ENCODE data around the gene SEH1L.
"Not testable (repeated sequence)": the region's sequence is repeated elsewhere in the genome, so short reads cannot be mapped to it uniquely, and the experiment has no call there.

The SEH1L gene

DNA sequence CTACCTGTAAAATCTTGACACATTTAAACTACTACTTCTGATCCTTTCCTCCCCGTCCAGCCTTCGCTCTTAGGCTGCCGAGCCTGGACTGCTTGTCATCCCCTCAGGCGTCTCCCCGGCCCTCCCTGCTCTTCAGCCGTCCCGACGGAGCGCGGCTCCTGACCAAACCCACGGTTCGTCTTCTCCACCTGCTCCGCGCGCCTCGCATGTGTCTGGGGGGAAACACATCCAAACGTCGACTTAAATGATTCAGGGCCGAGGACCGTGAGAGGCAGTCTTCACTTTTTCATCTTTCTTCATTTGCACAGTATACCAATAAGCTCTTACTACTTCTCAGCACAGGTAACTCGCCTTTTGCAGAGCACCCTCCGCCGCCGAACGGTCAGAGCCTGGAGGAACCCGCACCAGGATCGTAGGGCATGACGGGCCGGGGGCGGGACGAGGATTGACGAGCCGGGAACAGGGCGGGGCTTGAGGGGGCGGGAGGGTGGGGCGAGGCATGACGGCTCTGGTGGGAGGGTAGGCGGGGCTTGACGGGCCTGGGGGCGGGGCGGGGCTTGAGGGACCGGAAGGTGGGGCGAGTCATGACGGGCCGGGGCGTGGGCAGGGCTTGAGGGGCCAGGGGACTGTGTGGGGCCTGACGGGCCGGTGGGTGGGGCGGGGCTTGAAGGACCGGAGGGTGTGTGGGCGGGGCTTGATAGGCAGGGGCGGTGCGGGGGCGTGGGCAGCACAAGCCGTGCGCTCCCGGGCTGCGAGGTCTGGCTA is at the start of gene SEH1L:
TSS of gene SEH1L (plus strand) at position 727 of the 765 bp plus-strand sequence. CDS start 111 bp downstream, outside the sequence.
- DNase-seq: peak; percentile 98 to 99

DNA sequence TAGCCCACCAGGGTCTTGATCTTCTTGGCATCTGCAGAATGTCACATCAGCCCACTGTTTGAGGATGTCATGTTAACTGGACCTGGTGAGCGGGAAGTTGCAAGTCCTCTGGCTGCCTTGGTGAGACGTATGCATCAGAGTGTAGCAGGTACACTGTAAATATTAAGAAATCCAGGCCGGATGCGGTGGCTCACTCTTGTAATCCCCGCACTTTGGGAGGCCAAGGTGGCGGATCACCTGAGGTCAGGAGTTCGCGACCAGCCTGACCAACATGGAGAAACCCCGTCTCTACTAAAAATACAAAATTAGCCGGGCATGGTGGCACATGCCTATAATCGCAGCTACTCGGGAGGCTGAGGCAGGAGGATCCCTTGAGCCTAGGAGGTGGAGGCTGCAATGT is 46.6 kb upstream of the SEH1L start:
- not testable (repeated sequence) for DNase-seq

DNA sequence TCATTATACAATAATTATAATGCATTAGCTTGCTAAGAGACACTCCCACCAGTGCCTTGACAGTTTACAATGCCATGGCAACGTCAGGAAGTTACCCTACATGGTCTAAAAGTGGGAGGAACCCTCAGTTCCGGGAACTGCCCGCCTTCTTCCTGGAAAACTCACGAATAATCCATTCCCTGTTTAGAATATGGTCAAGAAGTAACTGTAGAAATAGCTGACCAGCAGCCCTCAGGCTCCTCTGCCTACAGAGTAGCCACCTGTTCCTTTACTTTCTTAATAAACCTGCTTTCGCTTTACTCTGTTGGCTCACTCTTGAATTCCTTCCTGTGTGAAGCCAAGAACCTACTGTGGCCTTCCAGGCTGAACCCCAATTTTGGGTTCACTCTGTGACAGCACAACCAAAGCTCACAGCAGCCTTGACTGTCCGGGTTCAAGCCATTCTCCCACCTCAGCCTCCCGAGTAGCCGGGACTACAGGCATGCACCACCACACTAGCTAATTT is 43.7 kb upstream of the SEH1L start:
- peak; percentile 66 to 71 for DNase-seq

DNA sequence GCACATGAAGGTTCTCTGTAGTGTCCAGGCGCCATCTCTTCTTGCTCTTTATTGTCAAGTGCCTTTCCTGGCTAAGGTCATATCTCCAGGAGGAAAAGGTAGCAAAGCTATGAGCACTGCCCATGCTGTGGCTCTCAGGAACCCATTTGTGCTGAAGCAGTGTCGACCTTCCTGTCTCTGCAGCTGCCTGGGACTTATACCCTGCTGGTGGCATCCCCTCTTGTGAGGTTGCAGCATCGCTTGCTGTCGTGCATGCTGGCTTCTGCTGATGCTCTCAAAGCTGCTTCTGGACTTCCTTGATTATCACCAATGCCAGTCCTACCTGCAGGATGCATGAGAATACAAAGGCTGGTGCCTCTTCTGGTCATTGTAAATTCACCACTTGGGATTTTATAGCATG is 41.7 kb upstream of the SEH1L start:
- no peak for DNase-seq

- DNase-seq: no peak
Measured at GRCh38 chr18:12906773-12907172, 41.0 kb upstream of the SEH1L start.

GRCh38 chr18:12907258-12907925 is 40.4 kb upstream of the SEH1L start:
- DNase-seq: no peak

DNA sequence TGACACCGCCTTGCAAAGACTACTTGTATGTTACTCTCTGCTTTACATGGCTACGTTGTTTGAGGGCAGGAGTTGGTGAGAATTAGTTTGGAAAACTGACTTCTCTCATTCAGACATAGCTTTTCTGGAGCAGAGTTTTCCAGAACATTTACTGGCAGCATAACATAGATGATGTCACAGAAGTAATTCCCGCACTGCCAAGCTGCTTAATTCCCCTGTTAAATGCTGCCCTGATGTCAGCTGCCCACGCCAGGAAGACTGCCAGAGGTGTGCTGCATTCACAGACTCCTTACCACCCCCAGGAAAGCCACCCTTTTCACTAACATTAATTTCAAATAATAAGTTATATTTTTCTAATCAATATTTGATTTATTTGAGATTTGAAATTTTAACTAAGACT is 39.1 kb upstream of the SEH1L start:
- DNase-seq: no peak

DNA sequence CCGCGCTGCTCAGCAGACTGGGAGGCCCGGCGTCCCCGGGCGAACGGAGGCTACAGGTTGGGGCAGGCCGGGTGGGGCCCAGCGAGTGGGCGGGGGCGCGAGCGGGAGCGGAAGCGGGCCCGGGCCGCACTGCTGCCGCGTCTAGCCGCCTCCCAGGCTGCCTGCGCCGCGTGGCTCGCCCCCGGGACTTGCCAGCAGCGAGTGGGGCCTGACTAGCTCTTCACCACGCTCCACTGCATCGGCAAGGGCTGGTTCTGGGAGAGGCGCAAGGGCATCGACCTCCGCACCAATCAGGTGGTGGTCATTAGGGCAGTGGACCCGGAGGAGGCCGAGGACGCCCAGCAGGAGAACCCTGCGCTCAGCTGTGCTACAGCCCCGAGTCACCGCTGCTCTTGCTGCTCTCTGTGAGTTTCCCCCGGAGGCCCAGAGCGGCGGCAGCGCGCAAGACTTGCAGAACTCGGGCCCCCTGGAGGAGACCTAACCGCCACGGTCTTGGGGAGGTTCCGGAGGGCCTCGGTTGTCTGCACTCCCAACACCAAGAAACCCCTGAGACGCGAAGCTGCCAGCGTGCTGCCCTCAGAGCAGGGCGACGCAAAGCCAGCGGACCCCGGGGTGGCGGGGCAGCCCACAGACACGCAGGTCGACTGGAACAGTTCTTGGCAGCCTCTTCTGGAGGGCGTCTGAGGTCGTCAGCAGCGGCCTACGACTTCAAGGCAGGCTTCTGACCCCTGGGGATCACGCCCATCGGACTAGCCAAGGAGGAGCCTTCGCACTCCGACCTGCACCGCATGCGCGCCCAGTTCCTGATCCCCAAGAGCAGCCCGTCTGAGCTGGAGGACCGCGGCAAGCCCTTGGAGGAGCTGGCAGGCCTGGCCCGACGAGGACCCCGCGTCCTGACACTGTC is 36.5 kb upstream of the SEH1L start:
- DNase-seq: peak; percentile 68 to 77

DNA sequence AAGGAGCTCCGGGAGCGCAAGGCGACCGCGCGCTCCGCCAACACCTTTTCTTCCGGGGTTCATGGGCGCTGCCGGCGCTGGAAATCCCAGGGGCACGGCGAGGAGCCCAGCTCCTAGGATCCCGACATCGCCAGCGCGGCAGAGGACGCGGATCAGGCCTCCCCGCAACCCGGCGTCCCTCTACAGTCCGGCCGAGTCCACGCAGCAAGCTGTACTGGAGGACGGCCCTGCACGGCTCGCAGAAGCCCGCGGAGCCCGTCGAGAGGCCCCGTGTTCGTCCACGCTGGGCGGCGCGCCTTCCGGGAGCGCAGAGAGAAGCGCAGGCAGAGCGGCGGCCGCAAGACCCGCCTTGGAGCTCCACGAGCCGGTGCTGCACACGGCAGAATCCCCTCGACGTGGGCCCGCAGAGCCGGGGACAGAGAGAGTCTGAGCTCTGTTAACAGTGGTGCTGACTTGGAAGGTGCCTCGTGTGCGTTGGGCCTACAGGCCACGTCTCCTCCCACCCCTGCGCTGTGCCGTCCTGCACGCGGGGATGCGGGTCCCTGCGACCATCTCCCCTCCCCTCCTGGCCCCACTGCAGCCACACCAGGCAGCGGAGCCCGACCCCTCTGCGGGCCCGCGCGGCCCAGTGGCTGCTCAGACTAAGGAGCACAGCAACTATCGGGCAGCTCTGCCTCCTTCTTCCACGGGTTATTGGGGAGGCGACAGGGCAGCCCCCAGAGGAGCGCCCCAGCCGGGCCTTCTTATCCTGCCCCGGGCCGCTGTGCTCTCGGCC is 35.7 kb upstream of the SEH1L start:
- DNase-seq: no peak

DNA sequence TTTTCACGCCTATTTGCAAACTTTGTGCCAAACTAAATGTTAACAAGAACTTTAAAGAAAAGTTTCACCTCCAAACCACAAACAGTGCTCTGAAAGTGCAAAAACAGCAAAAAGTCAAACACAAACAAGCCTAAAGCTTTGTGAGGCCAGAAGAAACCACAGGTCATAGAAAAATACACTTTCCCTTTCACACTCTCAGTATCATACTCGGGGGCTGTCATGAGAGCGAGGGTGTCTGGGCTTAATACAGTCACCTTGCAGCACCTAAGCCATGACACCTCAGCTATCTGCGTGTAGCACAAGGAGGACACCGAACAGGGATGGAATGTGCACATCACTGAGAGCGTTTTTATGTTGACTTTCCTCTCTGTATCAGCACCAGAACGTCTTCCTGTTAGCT is 26.6 kb upstream of the SEH1L start:
- DNase-seq: peak in 1 of 2 experiments; percentile 25

- DNase-seq: no peak
Measured at GRCh38 chr18:12922266-12922665, 25.5 kb upstream of the SEH1L start.

DNA sequence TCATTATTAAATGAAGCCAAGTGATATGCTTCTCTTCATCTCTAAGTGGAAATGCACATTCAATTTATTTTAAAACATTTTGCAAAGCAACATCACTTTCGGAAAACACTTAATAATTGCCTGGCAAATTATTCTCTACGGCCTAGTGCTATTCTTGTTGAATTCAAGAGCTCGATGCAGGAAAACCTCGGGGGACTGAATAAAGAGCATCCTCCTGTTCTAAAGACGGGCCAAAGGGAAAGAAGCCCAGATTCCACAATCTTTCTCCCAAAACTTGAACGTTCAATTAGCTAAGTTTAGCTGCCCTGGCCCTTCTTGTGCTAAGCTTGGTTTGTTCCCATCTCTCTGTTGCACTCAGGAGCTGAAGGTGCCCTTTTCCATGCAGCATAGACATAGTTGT is 23.2 kb upstream of the SEH1L start:
- DNase-seq: no peak

DNA sequence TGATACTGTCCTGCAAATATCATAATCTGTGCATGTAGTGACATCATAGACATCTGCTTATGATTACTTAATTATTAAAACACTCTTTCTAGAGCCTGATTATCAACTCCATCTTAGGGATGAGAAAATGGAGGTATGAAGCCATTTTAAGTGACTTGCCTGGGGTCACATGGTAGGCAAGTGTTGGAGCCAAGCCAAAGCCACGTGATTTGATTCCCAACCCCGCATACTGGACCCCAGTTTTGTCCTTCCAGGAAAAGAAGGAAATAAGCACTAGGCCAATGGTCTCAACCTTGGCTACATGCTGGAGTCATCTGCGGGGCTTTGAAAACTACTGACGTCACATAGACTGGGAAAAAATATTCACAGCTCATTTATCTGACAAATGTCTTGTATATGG is 19.6 kb upstream of the SEH1L start:
- DNase-seq: no peak

DNA sequence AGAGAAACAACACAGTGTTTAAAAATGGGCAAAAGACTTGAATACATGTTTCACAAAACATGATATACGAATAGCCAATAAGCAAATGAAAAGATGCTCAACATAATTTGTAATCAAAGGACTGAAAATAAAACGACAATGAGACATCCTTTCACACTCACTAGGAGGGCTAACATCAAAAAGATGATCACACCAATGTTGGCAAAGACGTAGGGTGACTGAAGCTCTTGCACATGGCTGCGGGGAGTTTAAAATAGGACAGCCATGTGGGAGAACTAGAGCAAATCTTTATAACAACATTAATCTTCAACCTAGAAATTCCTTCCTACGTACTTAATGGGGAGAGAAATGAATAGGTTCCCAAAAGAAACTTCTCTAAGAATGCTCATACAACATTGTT is 19.2 kb upstream of the SEH1L start:
- DNase-seq: no peak

- no peak for DNase-seq
Measured at GRCh38 chr18:12929477-12930083, 18.2 kb upstream of the SEH1L start.

DNA sequence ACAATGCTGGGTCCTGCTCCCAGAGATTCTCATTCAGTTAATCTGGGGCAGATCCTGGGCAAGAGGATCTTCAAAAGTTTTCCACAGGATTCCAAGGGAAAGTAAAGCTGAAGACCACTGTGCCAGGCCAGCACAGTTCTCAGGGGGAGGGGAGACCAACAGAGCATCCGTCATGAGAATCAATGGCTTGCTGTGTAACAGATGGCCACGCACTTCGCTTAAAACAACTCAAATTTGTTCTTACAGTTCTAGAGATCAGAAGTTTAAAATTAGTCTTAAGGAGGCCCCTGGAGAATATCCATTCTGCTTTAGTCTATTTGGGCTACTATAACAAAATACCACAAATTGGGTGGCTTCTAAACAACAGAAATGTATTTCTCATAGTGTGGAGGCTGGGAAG is 17.4 kb upstream of the SEH1L start:
- DNase-seq: no peak

GRCh38 chr18:12930908-12931307 is 16.9 kb upstream of the SEH1L start:
- no peak for DNase-seq

DNA sequence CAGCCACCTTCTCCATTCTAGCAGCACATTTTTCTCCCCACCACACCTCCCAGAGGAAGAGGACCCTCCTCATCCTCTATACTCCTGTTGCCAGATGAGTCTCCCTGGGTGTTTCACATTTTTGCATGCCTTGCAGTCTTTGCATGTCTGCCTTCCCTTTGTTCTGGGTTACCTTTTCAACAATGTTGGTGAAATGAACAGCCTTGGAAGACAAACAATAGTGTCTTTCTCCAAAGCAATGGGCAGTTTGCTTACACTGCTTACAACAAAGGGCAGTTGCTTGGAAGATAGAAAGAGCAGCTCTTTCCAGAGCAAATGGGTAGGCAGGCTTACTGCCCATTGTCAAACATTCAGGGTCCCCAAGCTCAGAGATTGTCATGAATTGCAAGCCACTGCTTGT is 14.5 kb upstream of the SEH1L start:
- no peak for DNase-seq

DNA sequence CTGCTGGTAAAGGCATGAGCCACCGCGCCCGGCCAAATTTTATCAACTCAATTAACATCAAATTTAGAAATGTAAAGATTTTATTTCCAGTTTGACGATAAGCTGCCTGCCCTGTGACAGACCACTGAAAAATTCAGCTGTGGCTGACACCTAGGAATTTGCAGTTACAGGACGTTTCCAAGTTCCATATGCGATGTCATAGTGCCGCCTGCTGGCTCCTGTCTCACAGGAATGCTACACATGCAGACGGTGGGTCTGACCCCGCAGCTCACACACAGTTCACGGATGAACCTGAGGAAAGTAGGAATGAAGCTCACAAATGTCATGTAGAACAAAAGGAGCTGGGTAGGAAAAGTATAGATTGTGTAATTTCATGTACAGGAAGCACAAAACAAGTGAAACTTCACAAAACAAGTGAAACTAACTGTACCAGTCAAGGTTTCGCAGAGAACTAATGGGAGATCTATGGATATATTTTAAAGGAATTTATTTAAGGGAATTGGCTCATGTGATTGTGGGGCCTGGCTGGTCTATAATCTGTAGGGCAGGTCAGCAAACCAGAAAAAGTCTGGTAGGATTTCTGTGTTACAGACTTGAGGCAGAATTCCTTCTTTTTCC is 13.2 kb upstream of the SEH1L start:
- DNase-seq: peak; percentile 81 to 82

- DNase-seq: no peak
Measured at GRCh38 chr18:12939162-12939561, 8.6 kb upstream of the SEH1L start.

- no peak for DNase-seq
Measured at GRCh38 chr18:12943215-12943614, 4.6 kb upstream of the SEH1L start.

- no peak for DNase-seq
Measured at GRCh38 chr18:12944709-12945108, 3.1 kb upstream of the SEH1L start.

All from activated T-cell treated with anti-CD3 and anti-CD28 coated beads, Interleukin-2, amount 50 U/mL, for 48 hours (primary cell).